ENCODE results near the gene ROCK2. TPM values are rescaled to one million over a fixed set of nuclear protein-coding genes. Genes with fewer than 3 reads are reported as not detected.
A peak's percentile ranks its signal among the peaks of the same experiment; 100 is the strongest.

Gene ROCK2
- total and polyA plus RNA-seq, 4 experiments from 2014 or later = 4.0 to 26.7 (median 21.6) TPM

DNA sequence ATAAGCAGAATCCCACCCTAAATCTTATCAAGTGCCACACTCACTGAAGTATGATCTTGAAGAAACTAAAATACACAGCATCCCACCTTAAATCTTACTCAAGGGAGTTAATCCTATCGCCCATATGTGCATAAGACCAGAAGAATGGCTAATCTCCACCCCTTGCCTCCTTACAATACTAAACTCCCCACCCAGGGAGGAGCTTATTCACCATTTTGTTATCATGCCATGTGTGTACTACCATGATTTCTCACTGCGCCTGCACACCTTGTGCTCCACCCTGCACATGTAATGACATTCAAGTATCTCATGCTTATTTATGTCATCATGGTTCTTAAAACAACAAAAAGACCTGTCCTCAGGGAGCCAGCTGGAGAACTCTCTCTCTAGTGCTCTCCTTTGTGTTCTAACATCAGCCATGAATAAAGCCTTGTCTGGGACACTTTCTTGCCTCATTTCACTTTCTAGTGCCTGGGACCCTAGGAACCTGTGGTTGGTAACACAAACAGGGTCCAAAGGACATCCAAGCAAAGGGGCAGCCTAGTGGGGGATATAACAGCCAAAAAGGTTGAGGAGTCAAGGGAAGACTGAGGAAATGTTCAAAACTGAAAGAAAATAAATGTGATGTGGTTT is 101.8 kb downstream of the ROCK2 start:
- Mint-ChIP-seq H3K4me3 (no peak overlapping the region), H3K27ac (peak overlapping the region in 1 of 7 donors; percentile 19), H3K36me3 (peaks cover 11 to 17% of the 10 kb centered on the region in 2 donors), H3K27me3 (no peaks in the 10 kb centered on the region), H3K4me1 (peaks cover 0 to 12% (median 5%) of the 10 kb centered on the region in 4 donors), H3K9me3 (no peaks in the 10 kb centered on the region)
- Histone ChIP-seq H3K36me3 (ENCODE audit: insufficient read depth, low read length) (no peaks in the 10 kb centered on the region), H3K27ac (ENCODE audit: low read depth, low read length) (no peak overlapping the region), H3K9me3 (ENCODE audit: control insufficient read depth in 1 of 2, low read length in 2 of 2) (no peaks in the 10 kb centered on the region), H3K4me1 (ENCODE audit: insufficient read depth, low read length) (no peaks in the 10 kb centered on the region), H3K4me3 (ENCODE audit: low read length in 2 of 2) (no peak overlapping the region), H3K27me3 (ENCODE audit: insufficient read depth, low read length) (no peaks in the 10 kb centered on the region)
- ChIA-PET POLR2A (ENCODE audit: partially characterized antibody) (no interaction called here), CTCF (ENCODE audit: partially characterized antibody) (no interaction called here)
- DNase-seq = no peak
- intact Hi-C loops (cut with micrococcal nuclease) = no loop called here

DNA sequence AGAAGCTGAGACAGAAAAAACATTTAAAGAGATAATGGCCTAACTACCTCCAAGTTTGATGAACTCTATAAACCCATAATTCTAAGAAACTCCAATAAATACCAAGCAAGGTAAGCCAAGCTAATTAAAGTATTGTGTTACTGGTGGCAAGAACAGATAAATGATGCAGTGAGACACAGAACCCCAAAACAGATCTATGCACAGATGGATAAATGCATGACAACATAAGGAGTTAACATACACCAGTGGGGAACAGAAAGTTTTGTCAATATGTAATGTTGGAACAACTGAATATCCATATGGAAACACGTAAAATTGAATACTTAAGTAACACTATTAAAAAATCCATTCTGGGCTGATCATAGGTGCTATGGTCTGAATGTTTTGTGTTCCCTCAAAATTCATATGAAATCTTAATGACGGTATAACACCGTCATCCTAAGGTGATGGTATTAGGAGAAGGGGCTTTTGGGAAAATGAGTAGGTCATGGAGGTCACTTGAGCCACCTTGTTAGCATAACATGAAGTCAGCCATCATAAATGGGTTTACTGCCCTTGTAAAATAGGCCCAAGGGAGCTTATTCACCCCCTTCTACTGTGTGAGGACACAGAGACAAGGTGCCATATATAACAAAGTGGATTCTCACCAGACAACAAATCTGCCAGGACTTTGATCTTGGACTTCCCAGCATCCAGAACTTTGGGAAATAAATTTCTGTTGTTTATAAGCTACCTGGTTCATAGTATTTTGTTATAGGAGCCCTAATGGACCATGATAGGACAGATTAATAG is 102.8 kb downstream of the ROCK2 start:
- no peaks in the 10 kb centered on the region for H3K36me3 ChIP-seq (ENCODE audit: insufficient read depth, low read length)
- H3K27me3 ChIP-seq (ENCODE audit: insufficient read depth, low read length) = no peaks in the 10 kb centered on the region
- Mint-ChIP-seq H3K4me3 (no peak overlapping the region), H3K36me3 (peaks cover 3 to 13% of the 10 kb centered on the region in 2 donors), H3K9me3 (no peaks in the 10 kb centered on the region), H3K4me1 (peaks cover 0 to 13% (median 7%) of the 10 kb centered on the region in 4 donors), H3K27ac (no peak overlapping the region), H3K27me3 (no peaks in the 10 kb centered on the region)
- H3K9me3 ChIP-seq (ENCODE audit: control insufficient read depth in 1 of 2, low read length in 2 of 2) = no peaks in the 10 kb centered on the region
- no peak for DNase-seq
- ChIA-PET CTCF (ENCODE audit: partially characterized antibody) (no interaction called here), POLR2A (ENCODE audit: partially characterized antibody) (no interaction called here)
- no peak overlapping the region for H3K27ac ChIP-seq (ENCODE audit: low read depth, low read length)
- no peak overlapping the region for H3K4me3 ChIP-seq (ENCODE audit: low read length in 2 of 2)
- intact Hi-C loops (cut with micrococcal nuclease) = no loop called here
- no peaks in the 10 kb centered on the region for H3K4me1 ChIP-seq (ENCODE audit: insufficient read depth, low read length)

DNA sequence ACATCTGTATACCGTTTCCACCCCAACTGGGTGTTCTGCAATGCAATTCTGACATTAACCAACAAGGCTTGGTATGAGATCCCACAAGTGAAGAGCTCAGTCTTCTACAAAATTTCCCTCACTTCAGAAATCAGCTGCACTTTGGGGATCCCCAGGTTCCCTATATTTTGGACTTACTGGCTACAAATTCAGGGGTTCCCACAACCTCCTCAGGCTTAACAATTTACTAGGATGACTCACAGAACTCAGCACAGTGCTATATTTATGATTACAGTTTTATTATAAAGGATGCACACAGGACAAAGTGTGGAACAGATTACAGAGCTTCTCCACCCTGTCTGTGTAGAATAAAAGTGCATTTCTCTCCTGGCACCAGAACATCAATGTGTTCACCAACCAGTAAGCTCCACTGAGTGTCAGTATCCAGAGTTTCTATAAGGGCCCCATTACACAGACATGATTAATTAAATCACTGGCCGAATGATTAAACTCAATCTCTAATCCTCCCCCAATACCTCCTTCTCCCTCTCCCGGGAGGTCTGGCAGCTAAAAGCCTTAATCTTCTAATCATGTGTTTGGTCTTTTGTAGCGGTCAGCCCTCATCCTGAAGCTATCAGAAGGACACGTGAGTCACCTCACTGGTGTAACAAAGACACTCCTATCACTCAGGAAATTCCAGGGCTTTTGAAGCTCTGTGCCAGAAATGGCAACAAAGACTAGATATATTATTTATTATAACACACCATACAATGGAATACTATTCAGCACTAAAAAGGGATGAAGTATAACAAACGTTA is 104.6 kb downstream of the ROCK2 start:
- Histone ChIP-seq H3K27ac (ENCODE audit: low read depth, low read length) (no peak overlapping the region), H3K27me3 (ENCODE audit: insufficient read depth, low read length) (no peaks in the 10 kb centered on the region), H3K36me3 (ENCODE audit: insufficient read depth, low read length) (no peaks in the 10 kb centered on the region), H3K4me3 (ENCODE audit: low read length in 2 of 2) (no peak overlapping the region), H3K9me3 (ENCODE audit: control insufficient read depth in 1 of 2, low read length in 2 of 2) (no peaks in the 10 kb centered on the region), H3K4me1 (ENCODE audit: insufficient read depth, low read length) (no peaks in the 10 kb centered on the region)
- no peaks in the 10 kb centered on the region for H3K9me3 Mint-ChIP-seq
- no peak overlapping the region for H3K4me3 Mint-ChIP-seq
- peaks cover 0 to 11% (median 5%) of the 10 kb centered on the region in 4 donors for H3K4me1 Mint-ChIP-seq
- no peaks in the 10 kb centered on the region for H3K27me3 Mint-ChIP-seq
- H3K27ac Mint-ChIP-seq = no peak overlapping the region
- ChIA-PET POLR2A (ENCODE audit: partially characterized antibody) (interaction anchor here (0.9 kb wide), 1 partner anchor 10 kb away, joined by 3 read pairs; no protein-coding TSS in a partner anchor), CTCF (ENCODE audit: partially characterized antibody) (no interaction called here)
- no peak for DNase-seq
- peaks cover 3 to 11% of the 10 kb centered on the region in 2 donors for H3K36me3 Mint-ChIP-seq
- intact Hi-C loops (cut with micrococcal nuclease) = no loop called here

- ChIA-PET CTCF (ENCODE audit: partially characterized antibody) (no interaction called here), POLR2A (ENCODE audit: partially characterized antibody) (no interaction called here)
- Histone ChIP-seq H3K27me3 (ENCODE audit: insufficient read depth, low read length) (no peaks in the 10 kb centered on the region), H3K9me3 (ENCODE audit: control insufficient read depth in 1 of 2, low read length in 2 of 2) (no peaks in the 10 kb centered on the region), H3K36me3 (ENCODE audit: insufficient read depth, low read length) (no peaks in the 10 kb centered on the region), H3K4me3 (ENCODE audit: low read length in 2 of 2) (no peak overlapping the region), H3K4me1 (ENCODE audit: insufficient read depth, low read length) (no peaks in the 10 kb centered on the region), H3K27ac (ENCODE audit: low read depth, low read length) (no peak overlapping the region)
- Mint-ChIP-seq H3K27ac (no peak overlapping the region), H3K27me3 (no peaks in the 10 kb centered on the region), H3K36me3 (peaks cover 3 to 11% of the 10 kb centered on the region in 2 donors), H3K4me1 (peaks cover 0 to 11% (median 5%) of the 10 kb centered on the region in 4 donors), H3K4me3 (no peak overlapping the region), H3K9me3 (no peaks in the 10 kb centered on the region)
- no peak for DNase-seq
- intact Hi-C loops (cut with micrococcal nuclease) = no loop called here
Observed at GRCh38 chr2:11239147-11239546, 105.3 kb downstream of the ROCK2 start.

DNA sequence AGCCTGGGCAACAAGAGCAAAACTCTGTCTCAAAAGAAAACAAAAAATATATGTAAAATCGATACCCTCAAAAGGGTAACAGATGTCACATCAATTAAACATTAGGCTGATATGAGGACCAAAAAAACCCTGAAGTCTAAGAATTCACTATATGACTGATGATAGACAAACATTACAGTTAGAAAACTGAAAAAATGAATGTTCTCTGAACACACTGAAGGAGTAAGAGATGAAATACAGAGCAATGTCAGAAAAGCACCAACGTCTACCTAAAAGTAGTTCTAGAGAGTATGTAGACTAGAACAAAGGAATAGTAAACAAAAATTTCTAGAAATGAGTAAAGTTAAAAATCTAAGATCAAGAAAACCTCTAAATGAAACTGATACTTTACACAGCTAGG is 107.3 kb downstream of the ROCK2 start:
- H3K4me1 Mint-ChIP-seq = peaks cover 0 to 9% (median 5%) of the 10 kb centered on the region in 4 donors
- H3K27me3 ChIP-seq (ENCODE audit: insufficient read depth, low read length) = no peaks in the 10 kb centered on the region
- no peaks in the 10 kb centered on the region for H3K4me1 ChIP-seq (ENCODE audit: insufficient read depth, low read length)
- no peaks in the 10 kb centered on the region for H3K27me3 Mint-ChIP-seq
- H3K36me3 Mint-ChIP-seq = peaks cover 0 to 4% of the 10 kb centered on the region in 2 donors
- CTCF ChIA-PET (ENCODE audit: partially characterized antibody) = interaction anchor here (1.2 kb wide), 1 partner anchor 54 kb away, joined by 3 read pairs; no protein-coding TSS in a partner anchor
- no peaks in the 10 kb centered on the region for H3K36me3 ChIP-seq (ENCODE audit: insufficient read depth, low read length)
- no peak overlapping the region for H3K4me3 Mint-ChIP-seq
- POLR2A ChIA-PET (ENCODE audit: partially characterized antibody) = no interaction called here
- no peaks in the 10 kb centered on the region for H3K9me3 Mint-ChIP-seq
- H3K27ac ChIP-seq (ENCODE audit: low read depth, low read length) = no peak overlapping the region
- no peak for DNase-seq
- H3K27ac Mint-ChIP-seq = peak overlapping the region in 1 of 7 donors; percentile 34
- intact Hi-C loops (cut with micrococcal nuclease) = no loop called here
- no peaks in the 10 kb centered on the region for H3K9me3 ChIP-seq (ENCODE audit: control insufficient read depth in 1 of 2, low read length in 2 of 2)
- no peak overlapping the region for H3K4me3 ChIP-seq (ENCODE audit: low read length in 2 of 2)

DNA sequence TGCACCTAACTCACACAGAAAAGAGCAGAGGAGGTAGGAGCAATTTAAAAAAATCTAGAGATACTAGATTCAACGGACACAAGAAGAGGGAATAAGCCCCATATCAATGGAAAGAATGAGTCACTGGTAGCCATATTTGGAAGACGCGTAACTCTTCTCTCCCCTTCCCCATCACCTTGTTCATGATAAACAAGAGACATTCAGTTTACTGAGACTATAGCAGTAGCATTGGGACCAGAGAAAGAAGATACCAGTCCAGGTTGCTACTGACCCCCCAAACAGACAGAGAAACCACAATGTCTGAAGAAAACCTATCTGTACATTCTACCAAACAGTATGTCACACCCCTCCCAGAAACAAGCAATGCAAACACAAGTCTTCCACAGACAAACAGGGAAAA is 108.1 kb downstream of the ROCK2 start:
- ChIA-PET CTCF (ENCODE audit: partially characterized antibody) (interaction anchor here (0.5 to 1.0 kb wide), 2 partner anchors 349 to 476 kb away, joined by 3 read pairs; no protein-coding TSS in a partner anchor), POLR2A (ENCODE audit: partially characterized antibody) (no interaction called here)
- no peaks in the 10 kb centered on the region for H3K4me1 ChIP-seq (ENCODE audit: insufficient read depth, low read length)
- intact Hi-C loops (cut with micrococcal nuclease) = no loop called here
- Mint-ChIP-seq H3K27me3 (no peaks in the 10 kb centered on the region), H3K9me3 (no peaks in the 10 kb centered on the region), H3K4me1 (peaks cover 0 to 7% (median 5%) of the 10 kb centered on the region in 4 donors), H3K4me3 (no peak overlapping the region), H3K36me3 (peaks cover 0 to 4% of the 10 kb centered on the region in 2 donors), H3K27ac (no peak overlapping the region)
- H3K36me3 ChIP-seq (ENCODE audit: insufficient read depth, low read length) = no peaks in the 10 kb centered on the region
- H3K9me3 ChIP-seq (ENCODE audit: control insufficient read depth in 1 of 2, low read length in 2 of 2) = no peaks in the 10 kb centered on the region
- H3K27me3 ChIP-seq (ENCODE audit: insufficient read depth, low read length) = no peaks in the 10 kb centered on the region
- no peak overlapping the region for H3K27ac ChIP-seq (ENCODE audit: low read depth, low read length)
- no peak for DNase-seq
- H3K4me3 ChIP-seq (ENCODE audit: low read length in 2 of 2) = no peak overlapping the region

GRCh38 chr2:11235583-11235982 is 108.9 kb downstream of the ROCK2 start:
- intact Hi-C loops (cut with micrococcal nuclease) = no loop called here

More at GRCh38 chr2:11235583-11235982, 108.9 kb downstream of the ROCK2 start:
- Mint-ChIP-seq H3K27me3 (no peaks in the 10 kb centered on the region), H3K27ac (no peak overlapping the region), H3K4me3 (no peak overlapping the region), H3K9me3 (no peaks in the 10 kb centered on the region), H3K4me1 (peaks cover 0 to 6% (median 5%) of the 10 kb centered on the region in 4 donors), H3K36me3 (peaks cover 0 to 4% of the 10 kb centered on the region in 2 donors)
- Histone ChIP-seq H3K9me3 (ENCODE audit: control insufficient read depth in 1 of 2, low read length in 2 of 2) (no peaks in the 10 kb centered on the region), H3K36me3 (ENCODE audit: insufficient read depth, low read length) (no peaks in the 10 kb centered on the region), H3K4me1 (ENCODE audit: insufficient read depth, low read length) (no peaks in the 10 kb centered on the region), H3K4me3 (ENCODE audit: low read length in 2 of 2) (no peak overlapping the region), H3K27ac (ENCODE audit: low read depth, low read length) (no peak overlapping the region), H3K27me3 (ENCODE audit: insufficient read depth, low read length) (no peaks in the 10 kb centered on the region)
- no peak for DNase-seq
- ChIA-PET CTCF (ENCODE audit: partially characterized antibody) (interaction anchor here (1.0 to 2.4 kb wide), 8 partner anchors 11 to 350 kb away, joined by 3 to 16 read pairs (median 4); a partner anchor contains a TSS), POLR2A (ENCODE audit: partially characterized antibody) (no interaction called here)

Data from CD4-positive, alpha-beta memory T cell (primary cell).